Measurements from ENCODE around the gene GALNS. TPM values are rescaled to one million over a fixed set of nuclear protein-coding genes. Genes with fewer than 3 reads are reported as not detected.
A peak's percentile ranks its signal among the peaks of the same experiment; 100 is the strongest.

The GALNS gene
- total RNA-seq, 1 experiment from 2014 or later = 29.5 TPM

DNA sequence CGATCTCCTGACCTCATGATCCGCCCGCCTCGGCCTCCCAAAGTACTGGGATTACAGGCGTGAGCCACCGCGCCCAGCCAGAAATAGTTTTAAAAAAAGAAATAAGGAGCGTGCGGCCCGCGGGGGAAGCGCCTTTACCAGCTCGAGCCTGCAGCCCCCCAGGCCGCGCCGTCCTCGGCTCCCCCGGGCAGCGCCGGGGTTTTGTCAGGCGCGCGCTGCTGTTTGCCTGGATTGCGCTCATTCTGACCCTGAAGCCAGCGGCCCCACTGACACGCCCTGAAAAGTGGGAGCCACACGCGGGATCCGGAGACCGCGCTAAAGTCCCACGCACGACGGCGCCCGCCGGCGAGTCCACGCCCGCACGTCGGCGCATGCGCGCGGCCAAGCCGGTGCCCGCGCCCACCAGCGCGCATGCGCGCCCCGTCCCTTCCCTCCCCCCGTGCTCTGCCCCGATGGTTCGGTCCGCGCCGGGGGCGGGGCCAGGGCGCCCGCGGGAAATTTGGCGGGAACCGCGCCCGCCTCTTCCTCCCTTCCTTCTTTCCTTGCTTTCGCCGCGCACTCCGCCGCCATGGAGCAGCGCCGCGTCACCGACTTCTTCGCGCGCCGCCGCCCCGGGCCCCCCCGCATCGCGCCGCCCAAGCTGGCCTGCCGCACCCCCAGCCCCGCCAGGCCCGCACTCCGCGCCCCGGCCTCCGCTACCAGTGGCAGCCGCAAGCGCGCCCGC lies 53.3 kb downstream of the GALNS start, which contains the start of gene CDT1 (continued):
- TF ChIP-seq, protein P1, sequence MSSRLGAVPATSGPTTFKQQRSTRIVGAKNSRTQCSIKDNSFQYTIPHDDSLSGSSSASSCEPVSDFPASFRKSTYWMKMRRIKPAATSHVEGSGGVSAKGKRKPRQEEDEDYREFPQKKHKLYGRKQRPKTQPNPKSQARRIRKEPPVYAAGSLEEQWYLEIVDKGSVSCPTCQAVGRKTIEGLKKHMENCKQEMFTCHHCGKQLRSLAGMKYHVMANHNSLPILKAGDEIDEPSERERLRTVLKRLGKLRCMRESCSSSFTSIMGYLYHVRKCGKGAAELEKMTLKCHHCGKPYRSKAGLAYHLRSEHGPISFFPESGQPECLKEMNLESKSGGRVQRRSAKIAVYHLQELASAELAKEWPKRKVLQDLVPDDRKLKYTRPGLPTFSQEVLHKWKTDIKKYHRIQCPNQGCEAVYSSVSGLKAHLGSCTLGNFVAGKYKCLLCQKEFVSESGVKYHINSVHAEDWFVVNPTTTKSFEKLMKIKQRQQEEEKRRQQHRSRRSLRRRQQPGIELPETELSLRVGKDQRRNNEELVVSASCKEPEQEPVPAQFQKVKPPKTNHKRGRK (CRISPR knock-in tag; IDR thresholded peaks at IDR 0.05; ENCODE audit: borderline replicate concordance) = no peak
- TF ChIP-seq, protein P2, sequence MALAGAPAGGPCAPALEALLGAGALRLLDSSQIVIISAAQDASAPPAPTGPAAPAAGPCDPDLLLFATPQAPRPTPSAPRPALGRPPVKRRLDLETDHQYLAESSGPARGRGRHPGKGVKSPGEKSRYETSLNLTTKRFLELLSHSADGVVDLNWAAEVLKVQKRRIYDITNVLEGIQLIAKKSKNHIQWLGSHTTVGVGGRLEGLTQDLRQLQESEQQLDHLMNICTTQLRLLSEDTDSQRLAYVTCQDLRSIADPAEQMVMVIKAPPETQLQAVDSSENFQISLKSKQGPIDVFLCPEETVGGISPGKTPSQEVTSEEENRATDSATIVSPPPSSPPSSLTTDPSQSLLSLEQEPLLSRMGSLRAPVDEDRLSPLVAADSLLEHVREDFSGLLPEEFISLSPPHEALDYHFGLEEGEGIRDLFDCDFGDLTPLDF (CRISPR knock-in tag; IDR thresholded peaks at IDR 0.05) = no peak
- TF ChIP-seq ESRRA (CRISPR knock-in tag; IDR thresholded peaks at IDR 0.05; ENCODE audit: borderline replicate concordance) (no peak), ELF4 (CRISPR knock-in tag; IDR thresholded peaks at IDR 0.05; ENCODE audit: low read depth) (no peak), CREM (CRISPR knock-in tag; IDR thresholded peaks at IDR 0.05) (no peak; the same call in 1 of the 2 replicates), SP1 (CRISPR knock-in tag; conservative IDR thresholded peaks at IDR 0.05) (peak; percentile 89), ZNF317 (CRISPR knock-in tag; IDR thresholded peaks at IDR 0.05; ENCODE audit: borderline replicate concordance, low read depth) (no peak), RORB (CRISPR knock-in tag; IDR thresholded peaks at IDR 0.05) (no peak), JAZF1 (CRISPR knock-in tag; IDR thresholded peaks at IDR 0.05) (no peak), GRHL2 (CRISPR knock-in tag; IDR thresholded peaks at IDR 0.05; ENCODE audit: insufficient replicate concordance, severe bottlenecking) (no peak), IRF2 (CRISPR knock-in tag; IDR thresholded peaks at IDR 0.05; ENCODE audit: borderline replicate concordance, low read depth) (no peak), MXD4 (CRISPR knock-in tag; IDR thresholded peaks at IDR 0.05; ENCODE audit: borderline replicate concordance) (no peak), GABPB1 (CRISPR knock-in tag; IDR thresholded peaks at IDR 0.05) (no peak), FOXP1 (CRISPR knock-in tag; IDR thresholded peaks at IDR 0.05; ENCODE audit: borderline replicate concordance) (0 out of 2 replicates have a peak, but pooled peaks have one; percentile 41), GTF2I (CRISPR knock-in tag; conservative IDR thresholded peaks at IDR 0.05) (no peak), ZNF219 (CRISPR knock-in tag; IDR thresholded peaks at IDR 0.05; ENCODE audit: borderline replicate concordance) (no peak), ETV6 (CRISPR knock-in tag; IDR thresholded peaks at IDR 0.05) (peak; percentile 81), ZNF416 (CRISPR knock-in tag; IDR thresholded peaks at IDR 0.05) (no peak), KAT7 (CRISPR knock-in tag; IDR thresholded peaks at IDR 0.05; ENCODE audit: borderline replicate concordance) (0 out of 2 replicates have a peak, but pooled peaks have one; percentile 14)
- TF ChIP-seq, protein P3, sequence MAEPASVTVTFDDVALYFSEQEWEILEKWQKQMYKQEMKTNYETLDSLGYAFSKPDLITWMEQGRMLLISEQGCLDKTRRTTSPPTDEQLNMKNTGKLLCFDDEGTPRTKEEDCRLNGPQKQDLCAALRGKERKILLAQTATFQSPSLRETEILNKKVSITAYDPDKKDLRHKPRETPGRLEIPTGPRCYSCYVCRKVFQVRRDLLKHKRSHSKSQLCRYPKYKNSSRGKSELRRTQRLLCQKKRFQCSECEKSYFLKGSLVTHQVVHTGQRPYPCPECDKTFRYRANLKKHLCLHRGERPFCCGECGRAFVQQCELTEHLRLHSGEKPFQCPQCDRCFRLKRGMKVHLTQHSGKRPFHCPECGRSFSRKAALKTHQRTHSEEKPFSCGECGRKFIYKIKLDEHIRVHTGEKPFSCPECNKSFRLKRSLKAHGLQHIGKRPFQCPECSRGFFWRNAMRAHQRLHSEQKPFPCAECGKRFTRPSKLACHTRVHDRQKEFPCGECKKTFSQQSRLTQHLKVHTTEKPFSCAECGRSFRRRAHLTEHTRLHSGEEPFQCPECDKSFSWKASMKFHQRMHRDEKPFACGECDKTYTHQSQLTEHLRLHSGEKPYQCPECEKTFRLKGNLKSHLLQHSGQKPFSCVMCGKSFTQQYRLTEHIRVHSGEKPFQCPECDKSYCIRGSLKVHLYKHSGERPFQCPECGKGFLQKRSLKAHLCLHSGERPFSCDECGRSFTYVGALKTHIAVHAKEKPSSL (CRISPR knock-in tag; conservative IDR thresholded peaks at IDR 0.05) = no peak
- TF ChIP-seq, protein P4, sequence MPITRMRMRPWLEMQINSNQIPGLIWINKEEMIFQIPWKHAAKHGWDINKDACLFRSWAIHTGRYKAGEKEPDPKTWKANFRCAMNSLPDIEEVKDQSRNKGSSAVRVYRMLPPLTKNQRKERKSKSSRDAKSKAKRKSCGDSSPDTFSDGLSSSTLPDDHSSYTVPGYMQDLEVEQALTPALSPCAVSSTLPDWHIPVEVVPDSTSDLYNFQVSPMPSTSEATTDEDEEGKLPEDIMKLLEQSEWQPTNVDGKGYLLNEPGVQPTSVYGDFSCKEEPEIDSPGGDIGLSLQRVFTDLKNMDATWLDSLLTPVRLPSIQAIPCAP (CRISPR knock-in tag; IDR thresholded peaks at IDR 0.05) = no peak
- TF ChIP-seq, protein P5, sequence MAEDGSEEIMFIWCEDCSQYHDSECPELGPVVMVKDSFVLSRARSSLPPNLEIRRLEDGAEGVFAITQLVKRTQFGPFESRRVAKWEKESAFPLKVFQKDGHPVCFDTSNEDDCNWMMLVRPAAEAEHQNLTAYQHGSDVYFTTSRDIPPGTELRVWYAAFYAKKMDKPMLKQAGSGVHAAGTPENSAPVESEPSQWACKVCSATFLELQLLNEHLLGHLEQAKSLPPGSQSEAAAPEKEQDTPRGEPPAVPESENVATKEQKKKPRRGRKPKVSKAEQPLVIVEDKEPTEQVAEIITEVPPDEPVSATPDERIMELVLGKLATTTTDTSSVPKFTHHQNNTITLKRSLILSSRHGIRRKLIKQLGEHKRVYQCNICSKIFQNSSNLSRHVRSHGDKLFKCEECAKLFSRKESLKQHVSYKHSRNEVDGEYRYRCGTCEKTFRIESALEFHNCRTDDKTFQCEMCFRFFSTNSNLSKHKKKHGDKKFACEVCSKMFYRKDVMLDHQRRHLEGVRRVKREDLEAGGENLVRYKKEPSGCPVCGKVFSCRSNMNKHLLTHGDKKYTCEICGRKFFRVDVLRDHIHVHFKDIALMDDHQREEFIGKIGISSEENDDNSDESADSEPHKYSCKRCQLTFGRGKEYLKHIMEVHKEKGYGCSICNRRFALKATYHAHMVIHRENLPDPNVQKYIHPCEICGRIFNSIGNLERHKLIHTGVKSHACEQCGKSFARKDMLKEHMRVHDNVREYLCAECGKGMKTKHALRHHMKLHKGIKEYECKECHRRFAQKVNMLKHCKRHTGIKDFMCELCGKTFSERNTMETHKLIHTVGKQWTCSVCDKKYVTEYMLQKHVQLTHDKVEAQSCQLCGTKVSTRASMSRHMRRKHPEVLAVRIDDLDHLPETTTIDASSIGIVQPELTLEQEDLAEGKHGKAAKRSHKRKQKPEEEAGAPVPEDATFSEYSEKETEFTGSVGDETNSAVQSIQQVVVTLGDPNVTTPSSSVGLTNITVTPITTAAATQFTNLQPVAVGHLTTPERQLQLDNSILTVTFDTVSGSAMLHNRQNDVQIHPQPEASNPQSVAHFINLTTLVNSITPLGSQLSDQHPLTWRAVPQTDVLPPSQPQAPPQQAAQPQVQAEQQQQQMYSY (CRISPR knock-in tag; IDR thresholded peaks at IDR 0.05) = no peak
- TF ChIP-seq, protein P6, sequence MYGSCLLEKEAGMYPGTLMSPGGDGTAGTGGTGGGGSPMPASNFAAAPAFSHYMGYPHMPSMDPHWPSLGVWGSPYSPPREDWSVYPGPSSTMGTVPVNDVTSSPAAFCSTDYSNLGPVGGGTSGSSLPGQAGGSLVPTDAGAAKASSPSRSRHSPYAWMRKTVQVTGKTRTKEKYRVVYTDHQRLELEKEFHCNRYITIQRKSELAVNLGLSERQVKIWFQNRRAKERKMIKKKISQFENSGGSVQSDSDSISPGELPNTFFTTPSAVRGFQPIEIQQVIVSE (CRISPR knock-in tag; IDR thresholded peaks at IDR 0.05; ENCODE audit: borderline replicate concordance) = no peak
- TF ChIP-seq, protein P7, sequence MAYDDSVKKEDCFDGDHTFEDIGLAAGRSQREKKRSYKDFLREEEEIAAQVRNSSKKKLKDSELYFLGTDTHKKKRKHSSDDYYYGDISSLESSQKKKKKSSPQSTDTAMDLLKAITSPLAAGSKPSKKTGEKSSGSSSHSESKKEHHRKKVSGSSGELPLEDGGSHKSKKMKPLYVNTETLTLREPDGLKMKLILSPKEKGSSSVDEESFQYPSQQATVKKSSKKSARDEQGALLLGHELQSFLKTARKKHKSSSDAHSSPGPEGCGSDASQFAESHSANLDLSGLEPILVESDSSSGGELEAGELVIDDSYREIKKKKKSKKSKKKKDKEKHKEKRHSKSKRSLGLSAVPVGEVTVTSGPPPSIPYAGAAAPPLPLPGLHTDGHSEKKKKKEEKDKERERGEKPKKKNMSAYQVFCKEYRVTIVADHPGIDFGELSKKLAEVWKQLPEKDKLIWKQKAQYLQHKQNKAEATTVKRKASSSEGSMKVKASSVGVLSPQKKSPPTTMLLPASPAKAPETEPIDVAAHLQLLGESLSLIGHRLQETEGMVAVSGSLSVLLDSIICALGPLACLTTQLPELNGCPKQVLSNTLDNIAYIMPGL (CRISPR knock-in tag; IDR thresholded peaks at IDR 0.05) = no peak
- TF ChIP-seq, protein P8, sequence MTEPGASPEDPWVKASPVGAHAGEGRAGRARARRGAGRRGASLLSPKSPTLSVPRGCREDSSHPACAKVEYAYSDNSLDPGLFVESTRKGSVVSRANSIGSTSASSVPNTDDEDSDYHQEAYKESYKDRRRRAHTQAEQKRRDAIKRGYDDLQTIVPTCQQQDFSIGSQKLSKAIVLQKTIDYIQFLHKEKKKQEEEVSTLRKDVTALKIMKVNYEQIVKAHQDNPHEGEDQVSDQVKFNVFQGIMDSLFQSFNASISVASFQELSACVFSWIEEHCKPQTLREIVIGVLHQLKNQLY (CRISPR knock-in tag; IDR thresholded peaks at IDR 0.05) = no peak
